Esophagus muscularis mucosa (tissue), 4 donors: ENCODE results near the gene CTNNA3. TPM values are rescaled to one million over a fixed set of nuclear protein-coding genes. Genes with fewer than 3 reads are reported as not detected.

Source experiments
- DNase-seq: peaks from one replicate; pipeline ENCODE4 v3.0.0-alpha.2; 2017; ENCODE audit errors: extremely low spot score
- H3K27ac ChIP-seq, 4 donors: fragments of 200-600 bp; sonication (generic); replicated peaks in 1 of 4; 1 replicate in 3 of 4; 2 replicates in 1 of 4; pipeline ENCODE4 v1.5.1; 2016 to 2019; ENCODE audit warnings: mild to moderate bottlenecking in 1 of 4
- H3K27me3 ChIP-seq, 4 donors: fragments of 200-600 bp; sonication (generic); one replicate each; pipeline versions ENCODE4 v1.5.1 to v1.6.0; 2016 to 2019
- H3K36me3 ChIP-seq, 4 donors: fragments of 200-600 bp; sonication (generic); one replicate each; pipeline ENCODE4 v1.5.1; 2016 to 2019
- H3K4me1 ChIP-seq, 4 donors: fragments of 200-600 bp; sonication (generic); one replicate each; pipeline ENCODE4 v1.5.1; 2016 to 2019
- H3K4me3 ChIP-seq, 4 donors: fragments of 200-600 bp; sonication (generic); 1 replicate in 2 of 4; 2 replicates in 2 of 4; pipeline ENCODE4 v1.5.1; 2016 to 2019; ENCODE audit warnings: mild to moderate bottlenecking in 4 of 4, moderate library complexity in 1 of 4
- H3K9me3 ChIP-seq, 4 donors: fragments of 200-600 bp; sonication (generic); 1 replicate in 3 of 4; 2 replicates in 1 of 4; pipeline ENCODE4 v1.5.1; 2016 to 2019
- EP300 ChIP-seq: sonication (generic); formaldehyde crosslinking; IDR thresholded peaks from one replicate; pipeline ENCODE4 v1.6.1; 2017; ENCODE audit warnings: antibody characterized with exemption
- POLR2A ChIP-seq: fragments of 450-650 bp; IDR thresholded peaks from one replicate; pipeline ENCODE4 v1.6.1; 2017; ENCODE audit warnings: antibody characterized with exemption, moderate library complexity, mild to moderate bottlenecking, low read depth
- POLR2AphosphoS5 ChIP-seq, 2 donors: sonication (generic); formaldehyde crosslinking; IDR thresholded peaks; one replicate each; pipeline ENCODE4 v1.6.1; 2017; ENCODE audit warnings: antibody characterized with exemption in 2 of 2
- WGBS: methylation state at CpG from one replicate; pipeline ENCODE4 v1.1.5; 2018; 5-methylcytosine and 5-hydroxymethylcytosine counted together
- intact Hi-C: fragments of 100-400 bp; cut with DNase I; formaldehyde crosslinking; loops from one replicate; pipeline ENCODE4 v1.15.1; 2023
- total RNA-seq, 4 donors: library from RNA; depleted of rRNA; stranded (reverse); fragments of >200 nt; gene quantifications; one replicate each; pipeline versions ENCODE4 v1.1.0 to v1.2.1, GENCODE V29; 2016
- TF ChIP-seq, protein P1 (sequence below), 3 experiments: fragments of 200-600 bp in 2 of 3; fragments of 450-650 bp in 1 of 3; sonication (generic) in 2 of 3; IDR thresholded peaks; one replicate each; pipeline ENCODE4 v1.5.1; 2017 to 2019; ENCODE audit warnings: antibody characterized with exemption in 3 of 3, mild to moderate bottlenecking in 2 of 3, moderate library complexity in 1 of 3

CTNNA3 gene
- total RNA-seq, 4 donors from 2014 or later, result 5.1 to 27.8 (median 17.6) TPM

DNA sequence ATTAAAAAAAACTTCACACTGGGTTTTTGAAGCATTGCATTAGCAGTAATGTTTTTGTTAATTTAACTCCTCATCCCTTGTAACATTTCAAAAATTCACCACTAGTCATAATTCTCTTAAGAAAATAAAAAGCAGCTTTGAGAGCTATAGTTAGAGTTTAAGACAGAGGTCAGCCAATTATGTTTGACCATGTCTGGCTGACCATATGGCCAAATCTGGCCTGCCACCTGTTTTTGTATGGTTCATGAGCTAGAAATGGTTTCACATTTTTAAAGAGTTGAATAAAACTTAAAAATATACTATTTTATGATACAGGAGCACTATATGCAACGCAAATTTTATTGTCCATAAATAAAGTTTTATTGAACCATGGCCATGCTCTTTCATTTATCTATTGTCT lies 843.2 kb downstream of the CTNNA3 start:
- H3K4me1 ChIP-seq, result no peaks in the 10 kb centered on the region
- H3K9me3 ChIP-seq, result no peaks in the 10 kb centered on the region
- intact Hi-C loops, result no loop called here
- no peak overlapping the region for H3K4me3 ChIP-seq
- H3K36me3 ChIP-seq, result no peaks in the 10 kb centered on the region
- DNase-seq, result no peak
- TF ChIP-seq POLR2AphosphoS5 (IDR thresholded peaks at IDR 0.05) (no peak), POLR2A (no peak), EP300 (no peak)
- TF ChIP-seq, protein P1, sequence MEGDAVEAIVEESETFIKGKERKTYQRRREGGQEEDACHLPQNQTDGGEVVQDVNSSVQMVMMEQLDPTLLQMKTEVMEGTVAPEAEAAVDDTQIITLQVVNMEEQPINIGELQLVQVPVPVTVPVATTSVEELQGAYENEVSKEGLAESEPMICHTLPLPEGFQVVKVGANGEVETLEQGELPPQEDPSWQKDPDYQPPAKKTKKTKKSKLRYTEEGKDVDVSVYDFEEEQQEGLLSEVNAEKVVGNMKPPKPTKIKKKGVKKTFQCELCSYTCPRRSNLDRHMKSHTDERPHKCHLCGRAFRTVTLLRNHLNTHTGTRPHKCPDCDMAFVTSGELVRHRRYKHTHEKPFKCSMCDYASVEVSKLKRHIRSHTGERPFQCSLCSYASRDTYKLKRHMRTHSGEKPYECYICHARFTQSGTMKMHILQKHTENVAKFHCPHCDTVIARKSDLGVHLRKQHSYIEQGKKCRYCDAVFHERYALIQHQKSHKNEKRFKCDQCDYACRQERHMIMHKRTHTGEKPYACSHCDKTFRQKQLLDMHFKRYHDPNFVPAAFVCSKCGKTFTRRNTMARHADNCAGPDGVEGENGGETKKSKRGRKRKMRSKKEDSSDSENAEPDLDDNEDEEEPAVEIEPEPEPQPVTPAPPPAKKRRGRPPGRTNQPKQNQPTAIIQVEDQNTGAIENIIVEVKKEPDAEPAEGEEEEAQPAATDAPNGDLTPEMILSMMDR (IDR thresholded peaks at IDR 0.05), result no peak
- no peaks in the 10 kb centered on the region for H3K27me3 ChIP-seq
- no peak overlapping the region for H3K27ac ChIP-seq
- WGBS, result 79% methylated on average over 1 of the region's 1 CpG

GRCh38 chr10:66848856-66849255 lies 847.1 kb downstream of the CTNNA3 start:
- H3K27me3 ChIP-seq, result no peaks in the 10 kb centered on the region
- H3K9me3 ChIP-seq, result no peaks in the 10 kb centered on the region
- H3K27ac ChIP-seq, result no peak overlapping the region
- H3K36me3 ChIP-seq, result no peaks in the 10 kb centered on the region
- no peak overlapping the region for H3K4me3 ChIP-seq
- TF ChIP-seq POLR2AphosphoS5 (IDR thresholded peaks at IDR 0.05) (no peak), POLR2A (no peak), EP300 (no peak)
- TF ChIP-seq, protein P1 (IDR thresholded peaks at IDR 0.05), result no peak
- intact Hi-C loops, result no loop called here
- WGBS, result 43% methylated on average over 3 of the region's 3 CpGs
- no peak for DNase-seq
- H3K4me1 ChIP-seq, result no peaks in the 10 kb centered on the region

- Histone ChIP-seq H3K4me1 (no peaks in the 10 kb centered on the region), H3K4me3 (no peak overlapping the region), H3K27ac (no peak overlapping the region), H3K9me3 (no peaks in the 10 kb centered on the region), H3K36me3 (no peaks in the 10 kb centered on the region), H3K27me3 (no peaks in the 10 kb centered on the region)
- WGBS, result 84% methylated on average over 1 of the region's 1 CpG
- no peak for DNase-seq
- intact Hi-C loops, result no loop called here
- TF ChIP-seq POLR2AphosphoS5 (IDR thresholded peaks at IDR 0.05), result no peak
- no peak for TF ChIP-seq EP300
- TF ChIP-seq, protein P1 (IDR thresholded peaks at IDR 0.05), result no peak
- TF ChIP-seq POLR2A, result no peak
These were observed 851.6 kb downstream of the CTNNA3 start for GRCh38 chr10:66844176-66844942.

DNA sequence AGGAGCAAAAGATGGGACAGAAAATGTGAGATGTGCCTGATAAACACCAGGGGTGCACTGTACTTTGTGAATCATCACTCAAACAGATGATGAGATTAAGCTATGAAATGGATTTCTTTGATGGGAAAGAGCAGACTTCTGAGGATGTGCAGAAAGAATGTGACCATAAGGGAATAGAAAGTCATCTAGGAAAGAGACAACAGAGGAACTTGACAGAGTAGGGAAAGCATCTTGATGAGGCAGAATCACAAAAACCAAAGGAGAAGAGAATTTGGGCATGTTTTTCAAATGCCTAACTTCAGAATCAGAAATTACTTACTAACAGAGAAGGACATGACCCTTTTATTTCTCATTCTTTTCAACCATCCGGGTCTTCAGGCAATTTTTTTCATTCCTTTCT lies 852.6 kb downstream of the CTNNA3 start:
- Histone ChIP-seq H3K9me3 (no peaks in the 10 kb centered on the region), H3K4me1 (no peaks in the 10 kb centered on the region), H3K27ac (no peak overlapping the region), H3K36me3 (no peaks in the 10 kb centered on the region), H3K4me3 (no peak overlapping the region), H3K27me3 (no peaks in the 10 kb centered on the region)
- no peak for DNase-seq
- TF ChIP-seq POLR2AphosphoS5 (IDR thresholded peaks at IDR 0.05) (no peak), EP300 (no peak), POLR2A (no peak)
- TF ChIP-seq, protein P1 (IDR thresholded peaks at IDR 0.05), result no peak
- intact Hi-C loops, result no loop called here
- 77% methylated on average over 1 of the region's 1 CpG for WGBS

DNA sequence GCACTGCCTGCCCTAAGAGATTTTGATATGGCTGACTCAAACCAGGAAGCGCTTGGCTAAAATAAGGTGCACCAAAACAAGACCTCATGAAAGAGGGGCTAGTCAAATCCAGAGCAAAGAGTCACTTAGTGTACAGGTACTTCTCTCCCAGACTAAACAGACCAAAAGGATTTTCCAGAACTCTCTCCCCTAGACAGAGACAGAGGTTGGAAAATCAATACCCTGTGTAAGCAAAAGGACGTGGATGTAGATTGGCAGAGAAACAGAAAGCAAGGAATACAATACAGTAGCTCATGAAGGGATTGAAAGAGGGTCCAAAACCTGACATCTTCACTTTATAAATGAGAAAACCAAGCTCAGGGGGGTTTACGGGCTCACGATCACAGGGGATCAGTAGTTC lies 853.1 kb downstream of the CTNNA3 start:
- TF ChIP-seq POLR2AphosphoS5 (IDR thresholded peaks at IDR 0.05) (no peak), EP300 (no peak), POLR2A (no peak)
- TF ChIP-seq, protein P1 (IDR thresholded peaks at IDR 0.05), result no peak
- Histone ChIP-seq H3K27me3 (no peaks in the 10 kb centered on the region), H3K36me3 (no peaks in the 10 kb centered on the region), H3K4me1 (peaks cover 0 to 1% (median 0%) of the 10 kb centered on the region in 4 donors), H3K9me3 (no peaks in the 10 kb centered on the region), H3K4me3 (no peak overlapping the region), H3K27ac (no peak overlapping the region)
- intact Hi-C loops, result no loop called here
- 85% methylated on average over 4 of the region's 4 CpGs for WGBS
- no peak for DNase-seq
